ENCODE data around the gene CABLES1. TPM values are rescaled to one million over a fixed set of nuclear protein-coding genes. Genes with fewer than 3 reads are reported as not detected.

CABLES1 gene
- total RNA-seq, 1 experiment from 2014 or later: 16.2 TPM

DNA sequence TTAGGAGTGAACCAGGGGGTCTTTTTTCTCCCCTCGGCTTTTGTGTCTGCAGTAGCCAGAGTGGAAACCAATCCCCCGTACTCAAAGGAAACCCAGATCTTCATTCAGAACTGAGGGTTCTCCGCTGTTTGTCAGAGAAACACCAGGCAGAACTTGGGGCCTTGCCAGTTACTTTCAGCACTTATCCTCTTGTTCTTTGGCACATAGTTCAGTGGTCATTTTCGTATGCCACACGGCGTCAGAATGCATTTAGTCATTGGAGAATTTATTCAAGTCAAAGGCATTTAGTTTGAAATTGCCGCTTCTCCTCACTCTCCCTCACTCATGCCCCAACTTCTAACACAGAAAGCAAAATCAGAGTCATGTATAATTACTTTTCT, 102.9 kb downstream of the CABLES1 start:
- no peak overlapping the region for H3K4me3 Mint-ChIP-seq (ENCODE audit: low read depth, unreplicated experiment)
- H3K27ac Mint-ChIP-seq (ENCODE audit: unreplicated experiment): no peak overlapping the region
- no peaks in the 10 kb centered on the region for H3K9me3 Mint-ChIP-seq (ENCODE audit: low read depth, unreplicated experiment)
- H3K36me3 Mint-ChIP-seq (ENCODE audit: insufficient read depth, unreplicated experiment): peaks cover 4% of the 10 kb centered on the region
- DNase-seq: no peak
- CTCF ChIA-PET: no interaction called here
- H3K4me1 Mint-ChIP-seq (ENCODE audit: low read depth, unreplicated experiment): no peaks in the 10 kb centered on the region
- TF ChIP-seq, protein P1, sequence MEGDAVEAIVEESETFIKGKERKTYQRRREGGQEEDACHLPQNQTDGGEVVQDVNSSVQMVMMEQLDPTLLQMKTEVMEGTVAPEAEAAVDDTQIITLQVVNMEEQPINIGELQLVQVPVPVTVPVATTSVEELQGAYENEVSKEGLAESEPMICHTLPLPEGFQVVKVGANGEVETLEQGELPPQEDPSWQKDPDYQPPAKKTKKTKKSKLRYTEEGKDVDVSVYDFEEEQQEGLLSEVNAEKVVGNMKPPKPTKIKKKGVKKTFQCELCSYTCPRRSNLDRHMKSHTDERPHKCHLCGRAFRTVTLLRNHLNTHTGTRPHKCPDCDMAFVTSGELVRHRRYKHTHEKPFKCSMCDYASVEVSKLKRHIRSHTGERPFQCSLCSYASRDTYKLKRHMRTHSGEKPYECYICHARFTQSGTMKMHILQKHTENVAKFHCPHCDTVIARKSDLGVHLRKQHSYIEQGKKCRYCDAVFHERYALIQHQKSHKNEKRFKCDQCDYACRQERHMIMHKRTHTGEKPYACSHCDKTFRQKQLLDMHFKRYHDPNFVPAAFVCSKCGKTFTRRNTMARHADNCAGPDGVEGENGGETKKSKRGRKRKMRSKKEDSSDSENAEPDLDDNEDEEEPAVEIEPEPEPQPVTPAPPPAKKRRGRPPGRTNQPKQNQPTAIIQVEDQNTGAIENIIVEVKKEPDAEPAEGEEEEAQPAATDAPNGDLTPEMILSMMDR (IDR thresholded peaks at IDR 0.05; ENCODE audit: unreplicated experiment): no peak
- intact Hi-C loops (cut with micrococcal nuclease; ENCODE audit: unreplicated experiment): no loop called here
- BruUV-seq (replicated peaks): no TSS peak
- no peaks in the 10 kb centered on the region for H3K27me3 Mint-ChIP-seq (ENCODE audit: unreplicated experiment)

DNA sequence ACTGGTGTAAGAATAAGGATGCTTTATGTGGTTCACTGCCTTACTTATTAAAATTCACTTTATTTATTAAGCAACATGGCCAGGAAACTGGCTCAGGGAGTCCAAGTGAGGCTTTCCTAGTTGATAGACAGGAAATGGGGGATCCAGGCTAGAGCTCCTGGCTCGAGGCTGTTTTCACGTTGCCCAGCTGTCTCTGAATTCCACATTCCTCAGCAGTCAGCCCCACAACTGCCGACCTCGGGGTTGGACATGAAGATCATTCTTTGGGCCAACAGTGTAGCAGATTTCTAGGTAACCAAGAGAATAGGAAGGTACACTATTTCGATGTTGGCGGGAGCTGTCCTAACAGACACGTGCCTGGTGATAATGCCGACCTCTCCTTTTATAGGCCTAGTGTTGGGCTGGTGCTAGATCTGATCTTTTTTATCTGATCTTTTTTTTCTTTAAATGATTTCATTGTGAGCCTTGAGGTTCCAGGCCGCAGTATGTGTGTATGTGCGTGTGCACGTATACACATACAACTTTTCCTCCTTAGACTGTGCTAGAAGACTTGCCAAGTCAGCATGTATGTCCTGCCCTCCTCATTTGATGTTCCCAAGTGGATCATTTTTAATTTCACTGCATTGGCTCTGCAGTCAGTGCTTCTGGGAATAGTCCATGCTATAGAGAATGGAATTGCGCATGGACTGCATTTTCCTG, 103.5 kb downstream of the CABLES1 start:
- intact Hi-C loops (cut with micrococcal nuclease; ENCODE audit: unreplicated experiment): no loop called here
- no peak overlapping the region for H3K4me3 Mint-ChIP-seq (ENCODE audit: low read depth, unreplicated experiment)
- no peak overlapping the region for H3K27ac Mint-ChIP-seq (ENCODE audit: unreplicated experiment)

DNA sequence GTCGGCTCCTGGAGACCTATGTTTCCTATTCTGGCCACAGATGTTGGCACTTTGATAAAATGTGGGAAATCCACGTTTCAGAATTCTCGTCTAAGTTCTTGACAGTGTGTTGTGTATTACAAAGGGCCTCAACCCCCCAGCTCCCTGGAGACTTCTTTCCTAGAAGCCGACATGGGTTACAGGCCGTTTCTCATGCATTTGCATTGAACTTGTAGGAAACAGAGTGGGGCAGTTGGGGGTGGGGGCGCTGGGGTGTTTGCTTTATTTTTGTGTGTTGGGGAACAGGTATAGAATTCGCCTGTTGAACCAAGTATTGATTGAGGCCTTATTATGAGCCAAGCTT, 104.0 kb downstream of the CABLES1 start:
- Mint-ChIP-seq H3K4me3 (ENCODE audit: low read depth, unreplicated experiment) (no peak overlapping the region), H3K27ac (ENCODE audit: unreplicated experiment) (no peak overlapping the region), H3K36me3 (ENCODE audit: insufficient read depth, unreplicated experiment) (peaks cover 4% of the 10 kb centered on the region), H3K27me3 (ENCODE audit: unreplicated experiment) (no peaks in the 10 kb centered on the region), H3K4me1 (ENCODE audit: low read depth, unreplicated experiment) (no peaks in the 10 kb centered on the region), H3K9me3 (ENCODE audit: low read depth, unreplicated experiment) (no peaks in the 10 kb centered on the region)
- no TSS peak for BruUV-seq (replicated peaks)
- intact Hi-C loops (cut with micrococcal nuclease; ENCODE audit: unreplicated experiment): no loop called here
- CTCF ChIA-PET: no interaction called here
- TF ChIP-seq, protein P1 (IDR thresholded peaks at IDR 0.05; ENCODE audit: unreplicated experiment): no peak
- DNase-seq: no peak

More for the DNA sequence above, 103.5 kb downstream of the CABLES1 start:
- CTCF ChIA-PET: no interaction called here
- Mint-ChIP-seq H3K27me3 (ENCODE audit: unreplicated experiment) (no peaks in the 10 kb centered on the region), H3K36me3 (ENCODE audit: insufficient read depth, unreplicated experiment) (peaks cover 4% of the 10 kb centered on the region), H3K9me3 (ENCODE audit: low read depth, unreplicated experiment) (no peaks in the 10 kb centered on the region), H3K4me1 (ENCODE audit: low read depth, unreplicated experiment) (no peaks in the 10 kb centered on the region)
- no peak for DNase-seq
- TF ChIP-seq, protein P1 (IDR thresholded peaks at IDR 0.05; ENCODE audit: unreplicated experiment): no peak
- BruUV-seq (replicated peaks): no TSS peak

DNA sequence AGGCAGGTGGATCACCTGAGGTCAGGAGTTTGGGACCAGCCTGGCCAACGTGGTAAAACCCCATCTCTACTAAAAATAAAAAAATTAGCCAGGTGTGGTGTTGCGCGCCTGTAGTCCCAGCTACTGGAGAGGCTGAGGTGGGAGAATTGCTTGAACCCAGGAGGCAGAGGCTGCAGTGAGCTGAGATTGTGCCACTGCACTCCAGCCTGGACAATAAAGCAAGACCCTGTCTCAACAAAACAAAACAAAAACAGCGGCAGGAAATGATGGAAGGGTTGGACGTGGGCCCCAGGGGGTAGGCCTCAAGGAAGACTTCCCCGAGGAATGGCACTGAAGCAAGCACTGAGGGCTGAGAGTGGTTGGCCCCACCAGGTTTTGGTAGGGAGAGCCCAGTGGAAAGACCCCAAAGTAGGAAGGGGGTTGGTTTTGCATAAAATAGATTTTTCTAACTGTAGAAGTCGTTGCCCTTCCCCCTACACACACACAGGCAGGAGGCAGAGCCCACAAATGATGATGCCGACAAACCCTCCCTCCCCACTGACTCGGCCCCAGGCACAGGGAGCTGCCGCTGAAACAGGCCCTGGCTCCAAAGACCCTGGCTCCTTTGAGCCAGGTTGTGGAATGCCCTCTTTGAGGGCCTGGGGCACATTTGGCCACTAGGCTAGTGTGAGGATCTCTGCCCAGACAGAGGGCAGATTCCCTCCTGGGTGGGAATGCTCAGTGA, 104.8 kb downstream of the CABLES1 start:
- intact Hi-C loops (cut with micrococcal nuclease; ENCODE audit: unreplicated experiment): no loop called here
- Mint-ChIP-seq H3K27me3 (ENCODE audit: unreplicated experiment) (no peaks in the 10 kb centered on the region), H3K36me3 (ENCODE audit: insufficient read depth, unreplicated experiment) (peaks cover 4% of the 10 kb centered on the region), H3K9me3 (ENCODE audit: low read depth, unreplicated experiment) (no peaks in the 10 kb centered on the region), H3K4me1 (ENCODE audit: low read depth, unreplicated experiment) (no peaks in the 10 kb centered on the region), H3K27ac (ENCODE audit: unreplicated experiment) (no peak overlapping the region), H3K4me3 (ENCODE audit: low read depth, unreplicated experiment) (no peak overlapping the region)
- CTCF ChIA-PET: no interaction called here
- no peak for DNase-seq
- TF ChIP-seq, protein P1 (IDR thresholded peaks at IDR 0.05; ENCODE audit: unreplicated experiment): no peak
- no TSS peak for BruUV-seq (replicated peaks)

Data from Calu3 (cell line).